ENCODE data around the gene ELAVL1.
A peak's percentile ranks its signal among the peaks of the same experiment; 100 is the strongest.

The ELAVL1 gene

GRCh38 chr19:8004001-8004400 lies 1.4 kb downstream of the ELAVL1 start:
- TF ChIP-seq ELF4 (IDR thresholded peaks at IDR 0.05) (no peak), FOXK2 (IDR thresholded peaks at IDR 0.05) (no peak), ARNT (IDR thresholded peaks at IDR 0.05) (no peak), L3MBTL2 (conservative IDR thresholded peaks at IDR 0.05) (no peak), BHLHE40 (IDR thresholded peaks at IDR 0.05; ENCODE audit: borderline replicate concordance) (no peak), HDGF (IDR thresholded peaks at IDR 0.05; ENCODE audit: borderline replicate concordance) (no peak), LEF1 (IDR thresholded peaks at IDR 0.05; ENCODE audit: borderline replicate concordance) (no peak), ZNF384 (IDR thresholded peaks at IDR 0.05) (no peak)
- DNase-seq (ENCODE audit: extremely low spot score): no peak
- ChIA-PET POLR2A (no interaction called here), CTCF (no interaction called here)

GRCh38 chr19:8001995-8002849 lies 3.2 kb downstream of the ELAVL1 start:
- ChIA-PET CTCF (interaction anchor here (0.5 to 1.8 kb wide), 8 partner anchors 13 to 197 kb away, joined by 3 to 7 read pairs (median 4); no protein-coding TSS in a partner anchor), POLR2A (interaction anchor here (0.6 to 1.6 kb wide), 2 partner anchors 13 to 58 kb away, joined by 3 to 12 read pairs; partner anchors contain the start of gene TIMM44)
- DNase-seq (ENCODE audit: extremely low spot score): peak; percentile 85
- no peak for TF ChIP-seq LEF1 (IDR thresholded peaks at IDR 0.05; ENCODE audit: borderline replicate concordance)
- peak; percentile 66 for TF ChIP-seq PKNOX1 (IDR thresholded peaks at IDR 0.05)
- TF ChIP-seq ARNT (IDR thresholded peaks at IDR 0.05): no peak

GRCh38 chr19:8001651-8001994 lies 3.8 kb downstream of the ELAVL1 start:
- CTCF ChIA-PET: interaction anchor here (1.4 to 1.8 kb wide), 2 partner anchors 22 to 28 kb away, joined by 3 to 5 read pairs; no protein-coding TSS in a partner anchor
- TF ChIP-seq LEF1 (IDR thresholded peaks at IDR 0.05; ENCODE audit: borderline replicate concordance): no peak
- TF ChIP-seq ZNF384 (IDR thresholded peaks at IDR 0.05): no peak
- no peak for TF ChIP-seq FOXK2 (IDR thresholded peaks at IDR 0.05)
- no peak for TF ChIP-seq SP1 (IDR thresholded peaks at IDR 0.05)
- TF ChIP-seq HDGF (IDR thresholded peaks at IDR 0.05; ENCODE audit: borderline replicate concordance): no peak
- TF ChIP-seq ELF4 (IDR thresholded peaks at IDR 0.05): no peak
- TF ChIP-seq FOXA1 (IDR thresholded peaks at IDR 0.05): no peak
- TF ChIP-seq FOXM1 (IDR thresholded peaks at IDR 0.05; ENCODE audit: borderline replicate concordance): no peak
- TF ChIP-seq L3MBTL2 (conservative IDR thresholded peaks at IDR 0.05): no peak
- no peak for TF ChIP-seq ARNT (IDR thresholded peaks at IDR 0.05)
- TF ChIP-seq CTBP1 (IDR thresholded peaks at IDR 0.05; ENCODE audit: borderline replicate concordance): no peak
- no peak for TF ChIP-seq PKNOX1 (IDR thresholded peaks at IDR 0.05)
- no peak for TF ChIP-seq BHLHE40 (IDR thresholded peaks at IDR 0.05; ENCODE audit: borderline replicate concordance)
- DNase-seq (ENCODE audit: extremely low spot score): no peak
- POLR2A ChIA-PET: interaction anchor here (1.6 kb wide), 1 partner anchor 57 kb away, joined by 12 read pairs; the partner anchor contains the start of gene TIMM44

GRCh38 chr19:8000298-8001038 lies 5.0 kb downstream of the ELAVL1 start:
- ChIA-PET CTCF (interaction anchor here (0.5 kb wide), 1 partner anchor 499 kb away, joined by 3 read pairs; no protein-coding TSS in a partner anchor), POLR2A (no interaction called here)
- TF ChIP-seq PKNOX1 (IDR thresholded peaks at IDR 0.05) (no peak), LEF1 (IDR thresholded peaks at IDR 0.05; ENCODE audit: borderline replicate concordance) (no peak), BHLHE40 (IDR thresholded peaks at IDR 0.05; ENCODE audit: borderline replicate concordance) (no peak), L3MBTL2 (conservative IDR thresholded peaks at IDR 0.05) (no peak), FOXK2 (IDR thresholded peaks at IDR 0.05) (no peak), FOXM1 (IDR thresholded peaks at IDR 0.05; ENCODE audit: borderline replicate concordance) (no peak), CTBP1 (IDR thresholded peaks at IDR 0.05; ENCODE audit: borderline replicate concordance) (no peak), NFRKB (IDR thresholded peaks at IDR 0.05) (no peak), TARDBP (IDR thresholded peaks at IDR 0.05) (no peak), ARNT (IDR thresholded peaks at IDR 0.05) (no peak), ZNF384 (IDR thresholded peaks at IDR 0.05) (no peak), FOXA1 (IDR thresholded peaks at IDR 0.05) (no peak), SUZ12 (IDR thresholded peaks at IDR 0.05) (no peak), ELF4 (IDR thresholded peaks at IDR 0.05) (no peak), SP1 (IDR thresholded peaks at IDR 0.05) (no peak)
- DNase-seq (ENCODE audit: extremely low spot score): no peak

GRCh38 chr19:7999376-7999775 lies 6.1 kb downstream of the ELAVL1 start:
- ChIA-PET POLR2A (interaction anchor here (0.6 kb wide), 1 partner anchor 70 kb away, joined by 3 read pairs; no protein-coding TSS in a partner anchor), CTCF (no interaction called here)
- DNase-seq (ENCODE audit: extremely low spot score): no peak
- no peak for TF ChIP-seq NFRKB (IDR thresholded peaks at IDR 0.05)
- TF ChIP-seq PKNOX1 (IDR thresholded peaks at IDR 0.05): no peak
- no peak for TF ChIP-seq BHLHE40 (IDR thresholded peaks at IDR 0.05; ENCODE audit: borderline replicate concordance)
- no peak for TF ChIP-seq FOXK2 (IDR thresholded peaks at IDR 0.05)
- TF ChIP-seq L3MBTL2 (conservative IDR thresholded peaks at IDR 0.05): no peak
- TF ChIP-seq CTBP1 (IDR thresholded peaks at IDR 0.05; ENCODE audit: borderline replicate concordance): no peak
- TF ChIP-seq ZNF384 (IDR thresholded peaks at IDR 0.05): no peak
- TF ChIP-seq SP1 (IDR thresholded peaks at IDR 0.05): no peak
- TF ChIP-seq ARNT (IDR thresholded peaks at IDR 0.05): no peak
- no peak for TF ChIP-seq FOXM1 (IDR thresholded peaks at IDR 0.05; ENCODE audit: borderline replicate concordance)
- no peak for TF ChIP-seq TARDBP (IDR thresholded peaks at IDR 0.05)
- no peak for TF ChIP-seq FOXA1 (IDR thresholded peaks at IDR 0.05)
- TF ChIP-seq SUZ12 (IDR thresholded peaks at IDR 0.05): no peak
- TF ChIP-seq HDGF (IDR thresholded peaks at IDR 0.05; ENCODE audit: borderline replicate concordance): no peak
- no peak for TF ChIP-seq ELF4 (IDR thresholded peaks at IDR 0.05)

Data from HEK293T (cell line).